DMS114 treated with DMSO at 0.1 percent for 48 hours (cell line): ENCODE results near the gene RIIAD1.
"Not testable (repeated sequence)": the region's sequence is repeated elsewhere in the genome, so short reads cannot be mapped to it uniquely, and the experiment has no call there.

Source experiments
- DNase-seq: peaks from one replicate; lab custom pipeline; 2025; ENCODE audit not compliant: unreplicated experiment; lab: John Stamatoyannopoulos, UW

RIIAD1 gene

DNA sequence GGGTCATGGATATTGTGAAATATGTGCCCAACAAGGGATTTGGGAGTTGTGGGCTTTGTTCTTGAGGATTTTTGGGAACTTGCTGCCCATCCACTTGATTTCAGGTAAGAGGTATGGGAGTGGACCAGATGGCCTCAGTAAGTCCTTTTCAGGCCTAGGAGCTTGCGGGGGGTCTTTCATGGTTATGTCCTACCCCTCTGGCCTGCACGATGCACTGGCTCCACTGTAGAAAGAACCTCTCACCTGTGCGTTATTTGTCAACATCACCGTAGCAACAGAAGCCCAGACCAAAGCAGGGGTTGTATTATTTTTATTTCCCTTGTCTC, 8.6 kb downstream of the RIIAD1 start:
- no peak for DNase-seq

DNA sequence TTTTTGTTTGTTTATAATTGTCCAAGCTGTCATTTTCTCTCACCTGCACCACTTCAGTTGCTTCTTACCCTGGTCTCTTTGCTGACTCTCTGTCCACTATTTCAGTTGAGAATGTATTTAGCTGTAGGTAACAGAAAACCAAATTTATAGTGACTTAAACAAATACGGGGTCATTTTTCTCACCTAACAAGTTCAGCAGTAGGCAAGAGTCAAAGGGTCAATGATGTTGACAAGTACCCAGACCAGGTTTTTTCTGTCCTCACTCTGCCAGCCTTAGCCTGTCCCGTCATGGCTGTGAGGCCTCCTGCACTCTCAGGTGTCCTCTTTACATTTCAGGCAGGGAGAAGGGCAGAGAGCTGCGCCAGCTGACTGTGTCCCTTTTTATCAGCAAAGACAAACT, 11.8 kb downstream of the RIIAD1 start:
- DNase-seq, result no peak

DNA sequence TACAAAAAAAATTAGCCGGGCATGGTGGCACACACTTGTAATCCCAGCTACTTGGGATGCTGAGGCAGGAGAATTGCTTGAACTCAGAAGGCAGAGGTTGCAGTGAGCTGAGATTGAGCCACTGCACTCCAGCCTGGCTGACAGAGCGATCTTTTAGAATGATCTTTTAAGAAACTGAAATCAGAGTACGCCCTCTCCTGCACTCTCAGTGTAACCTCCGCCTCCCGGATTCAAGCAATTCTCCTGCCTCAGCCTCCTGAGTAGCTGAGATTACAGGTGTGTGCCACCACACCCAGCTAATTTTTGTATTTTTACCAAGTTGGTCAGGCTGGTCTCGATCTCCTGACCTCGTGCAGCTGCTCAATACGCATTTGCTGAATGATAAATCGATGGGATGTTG, 12.7 kb downstream of the RIIAD1 start:
- not testable (repeated sequence) for DNase-seq

DNA sequence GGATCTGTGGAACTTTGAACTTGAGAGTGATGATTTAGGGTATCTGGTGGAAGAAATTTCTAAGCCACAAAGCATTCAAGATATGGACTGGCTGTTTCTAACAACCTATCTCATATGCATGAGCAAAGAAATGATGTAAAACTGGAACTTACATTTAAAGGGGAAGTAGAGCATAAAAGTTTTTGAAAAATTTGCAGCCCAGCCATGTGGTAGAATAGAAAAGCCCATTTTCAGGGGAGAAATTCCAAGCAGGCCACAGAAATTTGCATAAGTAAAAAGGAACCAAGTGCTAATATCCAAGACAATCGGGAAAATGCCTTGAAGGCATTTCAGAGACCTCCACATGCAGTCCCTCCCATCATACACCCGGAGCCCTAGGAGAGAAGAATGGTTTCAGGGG, 15.7 kb downstream of the RIIAD1 start:
- DNase-seq, result no peak

DNA sequence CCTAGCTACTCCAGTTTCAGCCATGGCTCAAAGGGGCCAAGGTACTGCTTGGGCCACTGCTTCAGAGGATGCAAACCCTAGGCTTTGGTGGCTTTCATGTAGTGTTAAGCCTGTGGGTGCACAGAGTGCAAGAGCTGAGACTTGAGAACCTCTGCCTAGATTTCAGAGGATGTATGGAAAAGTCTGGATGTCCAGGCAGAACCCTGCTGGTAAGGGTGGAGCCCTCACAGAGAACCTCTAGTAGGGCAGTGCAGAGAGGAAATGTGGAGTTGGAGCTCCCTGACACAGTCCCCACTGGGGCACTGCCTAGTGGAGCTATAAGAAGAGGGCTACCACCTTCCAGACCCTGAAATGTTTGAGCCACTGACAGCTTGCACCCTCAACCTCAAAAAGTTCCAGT, 16.2 kb downstream of the RIIAD1 start:
- no peak for DNase-seq

DNA sequence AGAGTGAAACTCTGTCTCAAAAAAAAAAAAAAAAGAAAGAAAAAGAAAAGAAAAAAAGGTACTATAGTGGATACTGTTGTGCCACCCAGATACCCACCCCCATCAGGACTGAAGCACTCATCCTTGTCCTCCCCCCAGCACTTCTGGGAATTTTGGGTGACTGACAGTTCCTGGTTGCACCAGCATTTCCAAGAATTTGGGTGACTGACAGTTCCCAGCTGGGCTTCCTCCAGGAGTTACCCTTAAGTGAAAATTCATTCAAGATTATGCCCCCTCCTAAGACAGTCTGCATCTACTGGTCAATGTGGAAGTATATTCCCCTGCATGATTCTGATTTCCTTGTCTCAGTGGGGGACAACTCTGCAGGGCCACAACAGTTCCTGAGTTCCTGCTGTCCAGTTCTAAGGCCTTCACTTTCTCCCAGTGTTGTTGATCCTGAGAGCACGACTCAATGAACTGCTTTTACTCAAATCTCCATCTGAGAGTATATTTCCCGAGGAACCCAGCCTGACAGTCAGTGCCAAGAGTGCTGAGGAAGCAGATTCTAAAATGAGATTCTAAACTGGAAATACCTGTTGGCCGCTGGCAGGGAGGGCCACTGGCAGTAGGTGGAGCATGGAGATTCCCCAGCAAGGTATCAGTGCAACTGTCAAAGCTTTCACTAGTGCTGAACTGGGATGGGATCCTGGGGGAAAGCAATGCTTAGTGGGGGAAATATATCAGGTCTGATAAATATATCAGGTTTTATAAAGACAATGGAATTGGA, 18.5 kb downstream of the RIIAD1 start:
- DNase-seq, result no peak

DNA sequence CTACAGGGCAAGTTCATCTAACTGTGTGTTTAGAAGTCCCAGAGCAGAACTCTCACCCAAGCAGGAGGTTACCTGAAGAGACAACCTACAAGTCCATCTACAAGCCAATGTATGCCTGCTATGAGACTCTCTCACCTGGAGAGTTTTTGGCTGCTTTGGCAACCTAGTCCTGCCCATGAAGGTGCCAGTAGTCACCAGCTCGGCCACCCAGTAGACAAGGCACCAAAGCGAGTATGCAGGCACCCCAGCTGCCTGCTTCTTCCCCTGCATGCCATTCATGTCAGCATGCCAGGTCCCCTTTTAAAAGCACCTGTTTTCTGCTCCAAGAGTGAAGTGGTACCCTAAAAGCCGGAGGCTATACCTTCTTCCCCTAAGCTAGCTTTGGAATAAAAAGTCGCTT, 20.2 kb downstream of the RIIAD1 start:
- DNase-seq, result no peak

DNA sequence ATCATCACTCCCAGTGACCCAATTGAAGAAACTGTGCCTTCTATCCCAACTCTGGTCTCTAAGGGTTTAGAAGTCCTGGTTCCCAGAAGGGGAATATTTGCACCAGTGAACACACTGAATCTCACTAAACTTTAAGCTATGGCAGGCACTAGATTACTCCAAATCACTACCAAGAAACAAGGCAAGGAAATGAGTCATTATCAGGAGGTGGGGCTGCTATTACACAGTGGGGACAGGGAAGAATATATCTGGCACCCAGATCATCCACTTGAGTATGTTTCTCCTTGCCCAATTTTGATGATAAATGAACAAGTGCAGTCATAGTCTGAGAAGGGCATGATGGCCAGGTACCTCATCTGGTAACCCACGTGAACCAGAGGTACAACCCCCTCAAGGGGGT, 35.0 kb downstream of the RIIAD1 start:
- DNase-seq, result no peak

DNA sequence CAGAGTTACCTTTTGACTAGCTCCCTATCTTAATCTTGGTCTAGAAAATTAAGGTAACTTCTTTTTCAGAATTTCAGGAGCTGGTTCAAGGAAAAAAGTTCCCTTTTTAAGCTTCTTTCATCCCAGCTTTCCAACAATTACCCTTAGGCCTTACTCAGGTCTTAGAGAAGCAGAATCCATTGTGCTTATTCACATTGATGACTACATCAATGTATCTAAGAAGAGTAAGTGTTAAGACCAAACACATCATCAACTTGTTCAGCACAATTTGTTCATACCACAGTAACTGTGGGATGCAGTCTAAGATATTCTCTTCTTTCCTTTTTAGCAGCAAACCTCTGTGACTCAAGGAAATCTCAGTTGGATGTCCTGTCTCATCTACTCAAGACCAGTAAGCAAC, 37.9 kb downstream of the RIIAD1 start:
- no peak for DNase-seq

DNA sequence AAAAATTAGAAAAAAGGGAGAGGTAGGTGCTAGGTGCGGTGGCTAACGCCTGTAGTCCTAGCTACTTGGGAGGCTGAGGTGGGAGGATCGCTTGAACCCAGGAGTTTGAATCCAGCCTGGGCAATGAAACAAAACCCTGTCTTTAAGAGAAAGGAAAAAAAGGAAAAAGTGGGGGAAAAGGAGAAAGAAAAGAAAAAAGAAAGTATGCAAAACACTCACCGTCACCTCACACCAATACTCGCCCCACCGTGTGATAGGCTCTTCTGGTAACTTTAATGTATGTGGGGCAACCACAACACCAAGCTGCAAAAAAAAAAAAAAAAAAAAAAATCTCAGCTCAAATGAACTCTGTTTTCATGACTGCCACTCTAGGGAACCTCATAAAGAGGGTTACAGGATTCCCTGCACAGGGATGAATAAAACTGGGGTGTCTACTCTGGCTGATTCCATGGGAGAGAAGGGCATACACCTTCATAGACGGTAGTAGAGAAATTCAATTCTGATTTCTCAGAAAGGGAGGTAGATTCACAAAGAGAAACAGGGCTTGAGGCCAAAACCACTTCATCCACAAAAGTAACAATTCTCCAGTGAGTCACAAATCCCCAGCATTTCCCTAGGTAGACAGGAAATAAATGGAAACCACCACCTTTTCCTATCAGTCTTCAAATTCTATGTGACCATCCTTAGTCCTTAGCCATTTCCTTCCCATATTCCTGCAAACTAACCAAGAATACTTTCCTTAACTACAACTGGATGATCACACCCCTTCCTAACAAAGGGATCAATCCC, 39.5 kb downstream of the RIIAD1 start:
- no peak for DNase-seq

DNA sequence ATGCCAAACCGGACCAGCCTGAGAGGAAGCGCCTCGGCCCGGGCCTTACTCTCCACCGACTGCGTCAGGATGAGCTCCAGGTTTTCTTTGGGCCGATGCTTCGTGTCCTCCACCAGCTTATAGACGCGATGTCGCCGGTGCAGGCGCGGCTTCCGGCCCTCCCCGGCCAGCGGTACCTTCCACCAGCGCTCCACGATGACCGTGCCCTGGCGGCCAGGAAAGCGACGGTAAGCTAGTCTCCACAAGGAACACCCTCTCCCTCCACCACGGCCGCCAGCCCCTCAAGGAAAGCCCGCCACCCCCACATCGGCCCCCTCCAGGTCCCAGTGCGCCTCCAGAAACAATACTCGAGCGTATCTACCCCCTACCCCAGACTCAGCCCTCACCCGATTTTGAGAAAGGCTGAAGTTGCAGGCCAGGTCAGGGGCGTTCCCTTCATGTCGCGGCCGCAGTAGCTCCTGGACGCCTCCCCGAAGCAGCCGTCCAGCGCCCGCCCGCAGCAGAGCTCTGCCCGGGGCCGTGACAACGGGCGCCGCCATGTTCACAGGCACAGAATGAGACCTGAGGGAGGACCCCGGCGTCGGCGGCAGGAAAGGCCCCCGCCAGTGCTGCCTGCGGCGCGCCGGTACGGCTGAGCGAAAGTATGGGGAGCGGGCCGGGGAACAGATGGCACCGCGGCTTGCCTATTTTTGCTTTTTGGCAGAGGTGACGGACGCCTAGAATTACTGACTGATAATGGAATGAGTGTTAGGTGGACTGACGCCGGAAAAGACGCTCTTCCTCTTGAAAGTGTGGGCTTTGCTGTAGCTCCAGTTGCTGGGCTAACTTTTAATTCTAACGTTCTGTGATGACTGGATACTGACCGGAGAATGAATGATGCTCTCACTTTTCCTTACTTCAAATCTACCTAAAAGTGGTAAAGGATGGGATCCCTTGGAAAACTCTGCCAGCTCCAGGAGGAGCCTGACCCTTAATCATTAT, 41.9 kb downstream of the RIIAD1 start, which contains the start of gene MRPL9:
TSS of gene MRPL9 (minus strand) at position 556 of the 981 bp plus-strand sequence. CDS start at position 539, 17 bp downstream.
- peak; percentile 84 for DNase-seq

DNA sequence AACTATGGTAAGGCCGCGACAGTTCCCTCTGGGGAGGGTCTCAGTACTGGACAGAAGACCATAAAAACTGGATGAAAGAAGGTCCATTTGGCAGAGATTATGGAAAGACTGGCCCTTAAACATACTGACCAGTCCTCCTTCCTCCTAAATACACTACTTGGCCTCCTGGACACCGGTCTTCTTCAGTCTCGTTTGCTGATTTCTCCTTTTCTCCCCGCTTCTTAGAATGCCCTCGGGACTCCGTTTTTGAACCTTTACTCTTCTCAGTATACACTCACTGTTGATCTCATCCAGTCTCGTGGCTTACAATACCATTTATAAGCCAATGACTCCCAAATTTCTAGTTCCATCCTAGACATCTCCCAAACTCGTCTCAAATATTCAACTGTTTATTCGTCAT, 42.7 kb downstream of the RIIAD1 start:
- DNase-seq, result peak; percentile 43

DNA sequence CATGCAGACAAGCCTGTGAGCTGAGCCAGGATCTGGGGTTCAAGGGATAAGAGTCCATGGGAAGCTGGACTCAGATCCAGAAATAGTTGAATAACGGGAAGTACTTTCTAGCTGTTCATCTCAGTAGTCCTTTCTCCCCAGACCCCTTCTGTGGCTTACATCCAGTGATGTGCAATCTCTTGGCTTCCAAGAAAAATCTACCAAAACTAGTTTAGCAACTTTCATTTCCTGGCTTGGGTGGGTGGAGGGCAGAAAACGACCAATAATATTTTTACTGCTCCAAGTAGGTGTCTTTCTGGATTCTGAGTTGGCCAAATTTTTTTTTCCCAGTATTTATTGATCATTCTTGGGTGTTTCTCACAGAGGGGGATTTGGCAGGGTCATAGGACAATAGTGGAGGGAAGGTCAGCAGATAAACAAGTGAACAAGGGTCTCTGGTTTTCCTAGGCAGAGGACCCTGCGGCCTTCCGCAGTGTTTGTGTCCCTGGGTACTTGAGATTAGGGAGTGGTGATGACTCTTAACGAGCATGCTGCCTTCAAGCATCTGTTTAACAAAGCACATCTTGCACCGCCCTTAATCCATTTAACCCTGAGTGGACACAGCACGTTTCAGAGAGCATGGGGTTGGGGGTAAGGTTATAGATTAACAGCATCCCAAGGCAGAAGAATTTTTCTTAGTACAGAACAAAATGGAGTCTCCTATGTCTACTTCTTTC, 47.2 kb downstream of the RIIAD1 start:
- not testable (repeated sequence) for DNase-seq

DNA sequence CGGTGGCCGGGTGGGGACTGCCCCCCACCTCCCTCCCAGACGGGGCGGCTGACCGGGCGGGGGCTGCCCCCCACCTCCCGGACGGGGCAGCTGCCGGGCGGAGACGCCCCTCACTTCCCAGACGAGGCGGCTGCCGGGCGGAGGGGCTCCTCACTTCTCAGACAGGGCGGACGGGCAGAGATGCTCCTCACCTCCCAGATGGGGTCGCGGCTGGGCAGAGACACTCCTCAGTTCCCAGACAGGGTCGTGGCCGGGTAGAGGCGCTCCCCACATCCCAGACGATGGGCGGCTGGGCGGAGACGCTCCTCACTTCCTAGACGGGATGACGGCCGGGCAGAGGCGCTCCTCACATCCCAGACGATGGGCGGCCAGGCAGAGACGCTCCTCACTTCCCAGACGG, 47.9 kb downstream of the RIIAD1 start:
- DNase-seq, result not testable (repeated sequence)

- DNase-seq, result no peak
Measured at GRCh38 chr1:151773702-151774101, 52.4 kb downstream of the RIIAD1 start.

DNA sequence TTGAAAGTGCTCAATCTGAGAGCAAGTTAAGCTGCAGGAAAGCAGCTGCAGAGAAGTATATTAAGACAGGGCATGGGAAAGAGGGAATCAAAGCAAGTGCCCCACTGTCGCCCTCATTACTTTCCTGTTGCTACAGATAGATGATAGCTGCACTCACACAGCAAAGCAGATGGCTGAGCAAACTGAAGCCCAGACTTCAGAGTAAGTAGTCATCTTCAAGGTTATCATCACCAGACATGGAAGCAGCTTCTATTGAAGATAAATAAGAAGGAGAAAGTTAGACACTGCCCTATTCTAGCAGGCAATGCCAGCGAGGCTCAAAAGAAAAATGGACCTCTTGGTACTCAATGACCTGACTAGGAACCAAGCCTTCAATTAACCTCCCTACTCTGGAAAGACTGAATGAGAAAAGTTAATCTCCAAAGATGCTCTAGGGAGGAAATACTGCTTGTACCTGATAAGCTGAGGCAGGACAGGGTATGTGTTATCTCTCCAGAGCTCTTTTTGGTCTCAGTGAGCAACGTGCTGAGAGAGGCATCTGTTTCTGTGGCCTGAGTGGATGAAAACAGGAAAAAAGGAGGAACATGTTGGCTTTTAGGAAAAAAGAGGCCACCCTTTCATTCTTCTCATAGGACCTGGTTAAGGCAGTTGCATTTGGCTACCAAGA, 53.1 kb downstream of the RIIAD1 start:
- no peak for DNase-seq

DNA sequence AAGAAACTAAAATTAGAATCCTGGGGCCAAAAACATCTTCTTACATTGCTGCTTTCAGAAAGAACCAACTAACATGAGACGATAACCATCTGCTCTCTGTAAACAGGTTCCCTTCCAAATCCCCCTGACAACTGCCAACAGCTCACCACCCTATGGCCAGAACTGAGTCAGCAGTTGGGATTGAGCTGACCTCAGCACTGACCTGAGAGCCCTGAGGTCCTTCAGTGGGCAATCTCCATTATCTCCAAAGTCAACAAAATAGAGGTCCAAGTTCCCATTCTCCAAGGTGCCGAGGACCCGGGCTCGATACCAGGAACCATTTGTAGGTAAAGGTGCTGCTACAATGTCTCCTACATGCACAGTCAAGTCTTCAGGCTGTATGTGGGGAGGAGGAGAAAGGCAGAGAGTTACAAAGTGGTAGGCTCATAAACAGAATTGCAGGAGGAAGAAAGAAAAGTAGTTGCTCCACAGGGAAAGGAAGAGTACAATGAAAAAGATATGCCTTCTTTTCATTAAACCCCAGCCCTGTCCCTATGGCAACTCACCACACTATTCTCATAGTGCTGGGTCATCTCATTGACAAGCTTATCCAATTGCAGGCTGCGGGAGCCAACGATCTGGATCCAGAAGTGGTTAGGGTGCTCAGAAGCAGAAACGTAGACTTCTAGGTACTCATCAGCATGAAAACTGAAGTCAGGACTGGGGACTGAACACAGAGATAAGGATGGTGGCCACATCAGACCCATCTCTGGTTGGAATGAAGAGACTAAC, 54.8 kb downstream of the RIIAD1 start:
- DNase-seq, result no peak

DNA sequence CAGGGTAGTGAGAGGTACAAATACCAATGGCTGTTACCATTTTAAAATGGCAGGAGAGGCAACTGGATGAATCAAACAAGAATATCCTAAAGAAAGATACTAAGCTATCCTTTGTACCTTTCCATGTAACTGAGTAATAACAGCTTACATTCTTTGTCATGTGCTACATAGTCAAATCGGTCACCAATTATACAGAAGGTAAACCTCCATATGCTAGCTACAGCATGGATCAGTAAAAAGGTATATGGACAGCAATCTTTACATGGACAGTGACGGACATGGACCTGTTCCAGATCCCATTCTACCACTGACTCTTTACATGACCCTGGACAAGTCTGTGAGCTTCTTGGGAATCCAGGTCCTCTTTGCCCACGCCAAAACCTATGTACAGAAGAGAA, 55.3 kb downstream of the RIIAD1 start:
- no peak for DNase-seq

- DNase-seq, result no peak
Measured at GRCh38 chr1:151777317-151777716, 56.0 kb downstream of the RIIAD1 start.
